Measurements from ENCODE around the gene MEGF6.

Gene MEGF6

DNA sequence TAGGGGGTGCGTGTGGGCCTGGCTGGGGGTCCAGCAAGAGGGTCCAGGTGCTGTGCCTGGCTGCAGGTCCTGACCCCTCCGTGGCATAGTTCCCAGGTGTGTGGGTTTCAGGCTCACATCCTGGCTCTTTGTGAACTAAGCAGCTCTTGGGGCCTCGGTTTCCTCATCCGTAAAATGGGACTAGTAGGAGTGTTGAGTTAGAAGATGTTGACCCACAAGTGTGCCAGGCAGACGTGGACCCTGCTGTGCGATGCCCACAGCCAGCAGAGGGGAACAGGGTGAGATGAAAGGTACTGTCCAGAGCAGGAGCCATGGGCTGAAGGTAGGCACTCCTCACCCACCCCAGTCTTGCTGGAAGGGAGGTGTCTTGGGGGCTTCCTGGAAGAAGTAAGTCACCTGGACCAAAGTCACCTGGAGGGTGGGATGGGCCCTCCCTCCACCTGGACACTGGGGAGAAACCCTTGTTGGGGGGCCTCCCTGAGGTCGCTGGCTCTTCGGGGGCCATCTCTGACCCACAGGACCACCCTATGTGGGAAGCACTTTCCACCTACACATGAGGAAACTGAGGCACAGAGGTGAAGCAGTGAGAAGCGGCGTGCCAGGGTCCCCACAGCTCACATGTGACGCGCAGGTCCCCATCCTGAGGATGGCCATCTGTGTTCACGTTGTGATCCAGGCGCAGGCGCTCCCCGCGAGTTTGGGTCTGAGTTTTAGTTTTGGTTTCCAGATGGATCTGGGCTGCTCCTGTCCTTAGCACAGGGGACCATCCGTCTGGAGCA, 155.4 kb downstream of the MEGF6 start:
- DNase-seq (ENCODE audit: extremely low read depth, low read depth) = no peak
- TF ChIP-seq, protein P1, sequence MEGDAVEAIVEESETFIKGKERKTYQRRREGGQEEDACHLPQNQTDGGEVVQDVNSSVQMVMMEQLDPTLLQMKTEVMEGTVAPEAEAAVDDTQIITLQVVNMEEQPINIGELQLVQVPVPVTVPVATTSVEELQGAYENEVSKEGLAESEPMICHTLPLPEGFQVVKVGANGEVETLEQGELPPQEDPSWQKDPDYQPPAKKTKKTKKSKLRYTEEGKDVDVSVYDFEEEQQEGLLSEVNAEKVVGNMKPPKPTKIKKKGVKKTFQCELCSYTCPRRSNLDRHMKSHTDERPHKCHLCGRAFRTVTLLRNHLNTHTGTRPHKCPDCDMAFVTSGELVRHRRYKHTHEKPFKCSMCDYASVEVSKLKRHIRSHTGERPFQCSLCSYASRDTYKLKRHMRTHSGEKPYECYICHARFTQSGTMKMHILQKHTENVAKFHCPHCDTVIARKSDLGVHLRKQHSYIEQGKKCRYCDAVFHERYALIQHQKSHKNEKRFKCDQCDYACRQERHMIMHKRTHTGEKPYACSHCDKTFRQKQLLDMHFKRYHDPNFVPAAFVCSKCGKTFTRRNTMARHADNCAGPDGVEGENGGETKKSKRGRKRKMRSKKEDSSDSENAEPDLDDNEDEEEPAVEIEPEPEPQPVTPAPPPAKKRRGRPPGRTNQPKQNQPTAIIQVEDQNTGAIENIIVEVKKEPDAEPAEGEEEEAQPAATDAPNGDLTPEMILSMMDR (IDR thresholded peaks at IDR 0.05; ENCODE audit: low read depth, low read length) = no peak

GRCh38 chr1:3454811-3455618, 156.3 kb downstream of the MEGF6 start:
- TF ChIP-seq, protein P1 (IDR thresholded peaks at IDR 0.05; ENCODE audit: low read depth, low read length) = no peak
- no peak for DNase-seq (ENCODE audit: extremely low read depth, low read depth)

- TF ChIP-seq, protein P1 (IDR thresholded peaks at IDR 0.05; ENCODE audit: low read depth, low read length) = no peak; the same call in none of the 2 replicates
- no peak for DNase-seq (ENCODE audit: extremely low read depth, low read depth)
Observed at GRCh38 chr1:3453891-3454810, 157.2 kb downstream of the MEGF6 start, which contains the start of gene ARHGEF16. TSS of gene ARHGEF16 (plus strand) at chr1:3454665. CDS start at chr1:3463085, 8,420 bp downstream.

DNA sequence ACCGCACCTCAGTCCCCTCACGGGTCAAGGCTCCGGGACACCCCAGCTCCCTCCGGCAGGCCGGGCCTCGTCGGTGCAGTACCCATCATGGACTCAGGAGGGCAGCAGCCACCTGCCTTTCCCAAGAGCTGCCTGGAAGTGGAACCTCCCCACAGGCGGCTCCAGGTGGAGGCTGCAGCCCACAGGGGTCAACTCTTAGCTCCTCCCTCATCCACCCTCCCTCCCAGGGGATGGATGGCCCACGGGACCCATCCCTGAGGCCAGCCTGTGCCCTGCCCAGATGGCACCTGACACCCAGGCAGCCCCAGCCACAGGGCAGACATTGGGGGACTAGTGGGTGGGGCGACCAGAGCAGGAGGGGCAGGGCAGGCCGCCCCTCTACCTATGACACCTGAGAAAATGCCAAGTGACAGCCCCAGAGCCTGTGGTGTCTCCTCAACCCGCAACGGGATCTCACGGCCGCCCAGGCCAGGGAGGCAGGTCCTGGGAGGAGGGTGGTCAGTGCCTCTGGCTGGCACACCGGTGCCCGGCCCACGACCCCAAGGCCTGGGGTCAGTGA, 158.0 kb downstream of the MEGF6 start:
- peak; percentile 18 for DNase-seq (ENCODE audit: extremely low read depth, low read depth)
- TF ChIP-seq, protein P1 (IDR thresholded peaks at IDR 0.05; ENCODE audit: low read depth, low read length) = peak; percentile 95

DNA sequence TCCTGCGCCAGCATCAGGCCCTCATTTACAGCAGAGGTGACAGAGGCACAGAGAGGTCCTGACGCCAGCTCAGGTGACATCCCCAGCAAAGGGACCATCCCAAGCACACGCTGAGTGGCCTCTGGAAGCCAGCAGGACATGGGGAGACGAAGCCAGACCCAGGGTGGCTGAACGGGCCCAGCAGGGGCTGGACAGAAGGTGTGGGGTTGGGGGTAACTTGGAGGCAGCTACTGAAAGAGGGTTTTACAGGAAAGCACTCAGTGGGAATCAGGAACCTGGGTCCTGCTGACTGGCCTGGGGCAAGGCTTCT, 158.5 kb downstream of the MEGF6 start:
- TF ChIP-seq, protein P1 (IDR thresholded peaks at IDR 0.05; ENCODE audit: low read depth, low read length) = no peak
- no peak for DNase-seq (ENCODE audit: extremely low read depth, low read depth)

- TF ChIP-seq, protein P1 (IDR thresholded peaks at IDR 0.05; ENCODE audit: low read depth, low read length) = no peak
- DNase-seq (ENCODE audit: extremely low read depth, low read depth) = no peak
Observed at GRCh38 chr1:3451994-3452865, 159.1 kb downstream of the MEGF6 start.
